SK-N-DZ (cell line): ENCODE results near the gene MC4R.

ENCODE experiments used
- DNase-seq: peaks from one replicate; pipeline ENCODE4 v3.0.0-alpha.2; 2015; ENCODE audit warnings: low spot score

The MC4R gene

DNA sequence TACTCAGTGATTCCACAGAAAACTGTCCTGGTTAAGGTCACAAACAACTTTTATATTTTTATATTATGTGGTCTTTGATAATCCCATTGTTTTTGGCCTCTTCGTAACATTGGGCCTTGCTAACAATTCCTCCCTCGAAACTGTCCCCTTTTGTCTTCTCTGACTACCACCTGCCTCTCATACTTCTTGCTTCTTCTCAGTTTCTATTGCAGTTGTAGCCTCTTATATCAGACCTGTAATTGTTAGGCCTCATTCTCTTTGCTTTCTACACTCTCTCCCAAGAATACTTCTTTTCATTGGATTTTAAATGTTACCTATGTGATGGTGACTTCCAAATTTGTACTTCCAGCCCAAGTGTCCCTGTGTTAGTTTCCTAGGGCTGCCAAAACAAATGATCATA is 44.7 kb downstream of the MC4R start:
- DNase-seq: no peak

DNA sequence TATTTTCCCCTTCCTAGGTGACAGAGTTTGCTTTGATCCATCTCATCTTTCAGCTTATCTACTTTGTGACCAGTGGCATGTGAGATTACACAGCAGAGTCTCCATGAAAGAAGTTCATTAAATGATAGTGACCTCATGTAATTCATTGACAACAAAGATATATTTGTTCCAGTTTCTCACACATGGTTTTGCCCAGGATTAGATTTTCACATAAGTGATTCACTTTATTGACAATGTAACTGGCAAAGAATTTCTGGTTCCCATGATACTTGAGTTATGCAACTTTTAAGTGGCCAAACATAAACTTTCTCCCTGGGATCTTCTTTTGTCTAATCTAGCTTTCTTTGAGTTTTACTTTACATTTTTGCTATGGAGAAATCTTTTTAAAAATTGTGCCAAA is 50.0 kb downstream of the MC4R start:
- no peak for DNase-seq
